SK-N-SH treated with all-trans-retinoic acid at 6 μM for 48 hours (cell line): ENCODE data around the gene PRRG4.

ENCODE experiments used
- BACH2 ChIP-seq: fragments of 250-450 bp; sonication (Bioruptor Pico); IDR thresholded peaks from 2 replicates; pipeline ENCODE4 v1.9.0; 2021; ENCODE audit warnings: mild to moderate bottlenecking, borderline replicate concordance
- CSDC2 ChIP-seq: fragments of 250-450 bp; sonication (Bioruptor Pico); IDR thresholded peaks from 2 replicates; pipeline ENCODE4 v1.5.0; 2020; ENCODE audit warnings: mild to moderate bottlenecking, moderate library complexity
- GLIS3 ChIP-seq: fragments of 250-450 bp; sonication (Bioruptor Pico); IDR thresholded peaks from 2 replicates; pipeline ENCODE4 v1.5.0; 2020; ENCODE audit warnings: mild to moderate bottlenecking, moderate library complexity
- ISL1 ChIP-seq: fragments of 250-450 bp; sonication (Bioruptor Pico); IDR thresholded peaks from 2 replicates; pipeline ENCODE4 v2.1.2; 2022; ENCODE audit warnings: mild to moderate bottlenecking, moderate library complexity
- OSR1 ChIP-seq: fragments of 250-450 bp; sonication (Bioruptor Pico); IDR thresholded peaks from 2 replicates; pipeline ENCODE4 v1.8.0; 2022; ENCODE audit warnings: moderate library complexity, mild to moderate bottlenecking, inconsistent platforms
- PATZ1 ChIP-seq: fragments of 250-450 bp; sonication (Bioruptor Pico); IDR thresholded peaks from 2 replicates; pipeline ENCODE4 v1.8.0; 2020; ENCODE audit warnings: mild to moderate bottlenecking, moderate library complexity, borderline replicate concordance
- RARB ChIP-seq: fragments of 250-450 bp; sonication (Bioruptor Pico); IDR thresholded peaks from 2 replicates; pipeline ENCODE4 v1.8.0; 2021; ENCODE audit warnings: mild to moderate bottlenecking, moderate library complexity
- TOX ChIP-seq: fragments of 250-450 bp; sonication (Bioruptor Pico); IDR thresholded peaks from 2 replicates; pipeline ENCODE4 v1.8.0; 2021; ENCODE audit warnings: mild to moderate bottlenecking, moderate library complexity, borderline replicate concordance
- TSHZ2 ChIP-seq: fragments of 250-450 bp; sonication (Bioruptor Pico); IDR thresholded peaks from 2 replicates; pipeline ENCODE4 v1.5.0; 2020; ENCODE audit warnings: mild to moderate bottlenecking, moderate library complexity
- ZC3H10 ChIP-seq: fragments of 250-450 bp; sonication (Bioruptor Pico); IDR thresholded peaks from 2 replicates; pipeline ENCODE4 v1.5.1; 2021; ENCODE audit warnings: mild to moderate bottlenecking, moderate library complexity
- ZFP3 ChIP-seq: fragments of 250-450 bp; sonication (Bioruptor Pico); IDR thresholded peaks from 2 replicates; pipeline ENCODE4 v1.5.0; 2020; ENCODE audit warnings: mild to moderate bottlenecking, moderate library complexity
- ZNF565 ChIP-seq: fragments of 450-650 bp; formaldehyde crosslinking; conservative IDR thresholded peaks from 2 replicates; pipeline ENCODE4 v1.5.0; 2020; ENCODE audit warnings: low read depth, mild to moderate bottlenecking, moderate library complexity
- TF ChIP-seq, protein P1 (sequence below): fragments of 250-450 bp; sonication (Bioruptor Pico); IDR thresholded peaks from 2 replicates; pipeline ENCODE4 v1.5.1; 2021; ENCODE audit warnings: mild to moderate bottlenecking, moderate library complexity

DNA sequence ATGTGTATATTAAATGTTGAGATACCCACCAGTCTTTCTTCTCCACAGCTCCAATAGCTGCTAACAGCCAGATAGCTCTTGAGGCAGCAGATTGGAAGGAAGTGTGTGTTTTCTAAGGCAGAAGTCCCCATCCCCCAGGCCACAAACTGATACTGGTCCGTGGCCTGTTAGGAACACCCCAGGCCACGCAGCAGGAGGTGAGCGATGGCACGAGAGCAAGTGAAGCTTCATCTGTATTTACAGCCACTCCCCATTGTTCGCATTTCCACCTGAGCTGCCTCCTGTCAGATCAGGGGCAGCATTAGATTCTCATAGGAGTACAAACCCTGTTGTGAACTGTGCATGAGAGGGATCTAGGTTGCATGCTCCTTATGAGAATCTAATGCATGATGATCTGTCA is 48.0 kb upstream of the PRRG4 start:
- TF ChIP-seq BACH2 (CRISPR knock-in tag) (no peak), TOX (no peak), ZC3H10 (CRISPR knock-in tag) (no peak), ZFP3 (CRISPR knock-in tag) (no peak), ZNF565 (CRISPR knock-in tag) (no peak), ISL1 (CRISPR knock-in tag) (no peak), TSHZ2 (CRISPR knock-in tag) (no peak), PATZ1 (no peak), RARB (CRISPR knock-in tag) (no peak), GLIS3 (no peak), OSR1 (CRISPR knock-in tag) (no peak), CSDC2 (CRISPR knock-in tag) (no peak)
- TF ChIP-seq, protein P1, sequence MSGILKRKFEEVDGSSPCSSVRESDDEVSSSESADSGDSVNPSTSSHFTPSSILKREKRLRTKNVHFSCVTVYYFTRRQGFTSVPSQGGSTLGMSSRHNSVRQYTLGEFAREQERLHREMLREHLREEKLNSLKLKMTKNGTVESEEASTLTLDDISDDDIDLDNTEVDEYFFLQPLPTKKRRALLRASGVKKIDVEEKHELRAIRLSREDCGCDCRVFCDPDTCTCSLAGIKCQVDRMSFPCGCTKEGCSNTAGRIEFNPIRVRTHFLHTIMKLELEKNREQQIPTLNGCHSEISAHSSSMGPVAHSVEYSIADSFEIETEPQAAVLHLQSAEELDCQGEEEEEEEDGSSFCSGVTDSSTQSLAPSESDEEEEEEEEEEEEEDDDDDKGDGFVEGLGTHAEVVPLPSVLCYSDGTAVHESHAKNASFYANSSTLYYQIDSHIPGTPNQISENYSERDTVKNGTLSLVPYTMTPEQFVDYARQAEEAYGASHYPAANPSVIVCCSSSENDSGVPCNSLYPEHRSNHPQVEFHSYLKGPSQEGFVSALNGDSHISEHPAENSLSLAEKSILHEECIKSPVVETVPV (CRISPR knock-in tag): no peak
